HepG2 (cell line): ENCODE results near the gene PPP2R5D. TPM values are rescaled to one million over a fixed set of nuclear protein-coding genes. Genes with fewer than 3 reads are reported as not detected.

Source experiments
- ARHGAP35 ChIP-seq: sonication (generic); formaldehyde crosslinking; IDR thresholded peaks from 2 replicates; pipeline ENCODE4 v1.9.0; 2022; ENCODE audit warnings: mild to moderate bottlenecking, inconsistent platforms, moderate library complexity, missing genetic modification reagents, borderline replicate concordance
- CBX2 ChIP-seq, 2 experiments: fragments of 200-600 bp in 1 of 2; sonication (generic); formaldehyde crosslinking in 1 of 2; IDR thresholded peaks; 2 replicates each; pipeline versions ENCODE4 v1.7.0 to v1.8.1; 2018 to 2022; ENCODE audit warnings: low read depth in 2 of 2, low read length in 1 of 2, mild to moderate bottlenecking in 1 of 2, missing genetic modification reagents in 1 of 2
- ELF1 ChIP-seq: sonication (generic); formaldehyde crosslinking; IDR thresholded peaks from 2 replicates; pipeline ENCODE4 v1.4.0; 2020; ENCODE audit warnings: missing genetic modification reagents
- ESRRA ChIP-seq: sonication (generic); formaldehyde crosslinking; IDR thresholded peaks from 2 replicates; pipeline ENCODE4 v1.5.1; 2020; ENCODE audit warnings: mild to moderate bottlenecking, low read depth, missing genetic modification reagents
- GRHL1 ChIP-seq: sonication (generic); formaldehyde crosslinking; conservative IDR thresholded peaks from 2 replicates; pipeline ENCODE4 v1.8.0; 2022; ENCODE audit warnings: missing genetic modification reagents
- KDM6A ChIP-seq: IDR thresholded peaks from 2 replicates; pipeline ENCODE4 v1.6.1; 2016; ENCODE audit warnings: low read depth
- MLX ChIP-seq: IDR thresholded peaks from 2 replicates; pipeline ENCODE4 v1.6.1; 2016
- MTA1 ChIP-seq: sonication (generic); formaldehyde crosslinking; IDR thresholded peaks from 2 replicates; pipeline ENCODE4 v1.4.0; 2020; ENCODE audit warnings: missing genetic modification reagents, mild to moderate bottlenecking, borderline replicate concordance
- ONECUT2 ChIP-seq: sonication (generic); formaldehyde crosslinking; IDR thresholded peaks from 2 replicates; pipeline ENCODE4 v1.4.0; 2020; ENCODE audit warnings: missing genetic modification reagents
- TBX2 ChIP-seq: sonication (generic); formaldehyde crosslinking; IDR thresholded peaks from 2 replicates; pipeline ENCODE4 v1.5.0; 2020; ENCODE audit warnings: missing genetic modification reagents, mild to moderate bottlenecking, borderline replicate concordance
- XRCC5 ChIP-seq: fragments of 200-400 bp; formaldehyde crosslinking; optimal IDR thresholded peaks from 2 replicates; pipeline ENCODE3; 2017; ENCODE audit warnings: mild to moderate bottlenecking, low read length
- ZBTB7B ChIP-seq: sonication (generic); formaldehyde crosslinking; IDR thresholded peaks from 2 replicates; pipeline ENCODE4 v1.4.0; 2020; ENCODE audit warnings: missing genetic modification reagents
- ZNF296 ChIP-seq: sonication (generic); formaldehyde crosslinking; conservative IDR thresholded peaks from 2 replicates; pipeline ENCODE4 v1.5.0; 2020; ENCODE audit warnings: mild to moderate bottlenecking, missing genetic modification reagents
- ZNF441 ChIP-seq: sonication (generic); formaldehyde crosslinking; IDR thresholded peaks from 2 replicates; pipeline ENCODE4 v1.7.0; 2021; ENCODE audit warnings: missing genetic modification reagents, borderline replicate concordance
- ZNF510 ChIP-seq: sonication (generic); formaldehyde crosslinking; IDR thresholded peaks from 2 replicates; pipeline ENCODE4 v1.4.0; 2020; ENCODE audit warnings: low read depth, mild to moderate bottlenecking, missing genetic modification reagents
- ZNF816 ChIP-seq: sonication (generic); formaldehyde crosslinking; IDR thresholded peaks from 2 replicates; pipeline ENCODE4 v1.8.0; 2022; ENCODE audit warnings: missing genetic modification reagents, mild to moderate bottlenecking, borderline replicate concordance
- ZSCAN29 ChIP-seq: sonication (generic); formaldehyde crosslinking; conservative IDR thresholded peaks from 2 replicates; pipeline ENCODE4 v1.4.0; 2020; ENCODE audit warnings: mild to moderate bottlenecking, missing genetic modification reagents
- polyA plus RNA-seq, 8 experiments: library from polyadenylated mRNA; depleted of rRNA in 3 of 8; stranded (reverse) in 7 of 8; unstranded in 1 of 8; fragments of >200 nt; fragmentation: Illumina TruSeq in 4 of 8; extraction: Trizol in 4 of 8; gene quantifications; 2 replicates each; pipeline versions ENCODE4 v1.2.1 to v1.2.3, GENCODE V29; 2011 to 2016; ENCODE audit warnings: low read depth in 4 of 8, missing spikeins in 1 of 8, mixed read lengths in 1 of 8; ENCODE audit not compliant: insufficient read depth in 1 of 8
- total RNA-seq, 5 experiments: library from RNA; depleted of rRNA; stranded (reverse); fragments of >200 nt; fragmentation: Illumina TruSeq; extraction: Trizol; gene quantifications; 2 replicates each; pipeline ENCODE4 v1.2.3, GENCODE V29; 2016; ENCODE audit warnings: low read depth in 1 of 5
- TF ChIP-seq, protein P1 (sequence below): fragments of 450-650 bp; IDR thresholded peaks from 2 replicates; pipeline ENCODE4 v1.6.1; 2017; ENCODE audit warnings: mild to moderate bottlenecking
- TF ChIP-seq, protein P2 (sequence below): IDR thresholded peaks from 2 replicates; pipeline ENCODE4 v1.6.1; 2016; ENCODE audit warnings: low read depth
- TF ChIP-seq, protein P3 (sequence below): sonication (generic); formaldehyde crosslinking; IDR thresholded peaks from 2 replicates; pipeline ENCODE4 v1.4.0; 2020; ENCODE audit warnings: missing genetic modification reagents

Gene PPP2R5D
- total and polyA plus RNA-seq, 2 of the 13 experiments (the other 11 are each of a cell fraction or from before 2014, with no cell fraction given), result 53.7 to 60.4 TPM

- TF ChIP-seq, protein P1, sequence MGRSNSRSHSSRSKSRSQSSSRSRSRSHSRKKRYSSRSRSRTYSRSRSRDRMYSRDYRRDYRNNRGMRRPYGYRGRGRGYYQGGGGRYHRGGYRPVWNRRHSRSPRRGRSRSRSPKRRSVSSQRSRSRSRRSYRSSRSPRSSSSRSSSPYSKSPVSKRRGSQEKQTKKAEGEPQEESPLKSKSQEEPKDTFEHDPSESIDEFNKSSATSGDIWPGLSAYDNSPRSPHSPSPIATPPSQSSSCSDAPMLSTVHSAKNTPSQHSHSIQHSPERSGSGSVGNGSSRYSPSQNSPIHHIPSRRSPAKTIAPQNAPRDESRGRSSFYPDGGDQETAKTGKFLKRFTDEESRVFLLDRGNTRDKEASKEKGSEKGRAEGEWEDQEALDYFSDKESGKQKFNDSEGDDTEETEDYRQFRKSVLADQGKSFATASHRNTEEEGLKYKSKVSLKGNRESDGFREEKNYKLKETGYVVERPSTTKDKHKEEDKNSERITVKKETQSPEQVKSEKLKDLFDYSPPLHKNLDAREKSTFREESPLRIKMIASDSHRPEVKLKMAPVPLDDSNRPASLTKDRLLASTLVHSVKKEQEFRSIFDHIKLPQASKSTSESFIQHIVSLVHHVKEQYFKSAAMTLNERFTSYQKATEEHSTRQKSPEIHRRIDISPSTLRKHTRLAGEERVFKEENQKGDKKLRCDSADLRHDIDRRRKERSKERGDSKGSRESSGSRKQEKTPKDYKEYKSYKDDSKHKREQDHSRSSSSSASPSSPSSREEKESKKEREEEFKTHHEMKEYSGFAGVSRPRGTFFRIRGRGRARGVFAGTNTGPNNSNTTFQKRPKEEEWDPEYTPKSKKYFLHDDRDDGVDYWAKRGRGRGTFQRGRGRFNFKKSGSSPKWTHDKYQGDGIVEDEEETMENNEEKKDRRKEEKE, result no peak
- TF ChIP-seq ARHGAP35 (peak; percentile 79), CBX2 (IDR thresholded peaks at IDR 0.05; ENCODE audit: low read depth, low read length) (no peak), CBX2 (CRISPR knock-in tag; IDR thresholded peaks at IDR 0.05; ENCODE audit: low read depth) (no peak), ZNF441 (peak; percentile 57; the same call in 1 of the 2 replicates), ZNF816 (0 out of 2 replicates have a peak, but pooled peaks have one; percentile 56), ZSCAN29 (CRISPR knock-in tag) (peak; percentile 83), KDM6A (CRISPR knock-in tag) (peak; percentile 73), ELF1 (CRISPR knock-in tag) (peak; percentile 62; the same call in 1 of the 2 replicates), ZNF510 (CRISPR knock-in tag) (0 out of 2 replicates have a peak, but pooled peaks have one; percentile 65), ESRRA (CRISPR knock-in tag) (0 out of 2 replicates have a peak, but pooled peaks have one; percentile 77), MLX (CRISPR knock-in tag) (peak; percentile 47), XRCC5 (peak; percentile 78), TBX2 (CRISPR knock-in tag) (peak; percentile 90), ZBTB7B (CRISPR knock-in tag) (peak; percentile 85; the same call in 1 of the 2 replicates), GRHL1 (CRISPR knock-in tag) (no peak), ZNF296 (CRISPR knock-in tag) (peak; percentile 77; the same call in 1 of the 2 replicates), ONECUT2 (no peak), MTA1 (0 out of 2 replicates have a peak, but pooled peaks have one; percentile 85)
- TF ChIP-seq, protein P2, sequence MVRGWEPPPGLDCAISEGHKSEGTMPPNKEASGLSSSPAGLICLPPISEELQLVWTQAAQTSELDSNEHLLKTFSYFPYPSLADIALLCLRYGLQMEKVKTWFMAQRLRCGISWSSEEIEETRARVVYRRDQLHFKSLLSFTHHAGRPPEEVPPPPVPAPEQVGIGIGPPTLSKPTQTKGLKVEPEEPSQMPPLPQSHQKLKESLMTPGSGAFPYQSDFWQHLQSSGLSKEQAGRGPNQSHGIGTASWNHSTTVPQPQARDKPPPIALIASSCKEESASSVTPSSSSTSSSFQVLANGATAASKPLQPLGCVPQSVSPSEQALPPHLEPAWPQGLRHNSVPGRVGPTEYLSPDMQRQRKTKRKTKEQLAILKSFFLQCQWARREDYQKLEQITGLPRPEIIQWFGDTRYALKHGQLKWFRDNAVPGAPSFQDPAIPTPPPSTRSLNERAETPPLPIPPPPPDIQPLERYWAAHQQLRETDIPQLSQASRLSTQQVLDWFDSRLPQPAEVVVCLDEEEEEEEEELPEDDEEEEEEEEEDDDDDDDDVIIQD (CRISPR knock-in tag), result 0 out of 2 replicates have a peak, but pooled peaks have one; percentile 50
- TF ChIP-seq, protein P3, sequence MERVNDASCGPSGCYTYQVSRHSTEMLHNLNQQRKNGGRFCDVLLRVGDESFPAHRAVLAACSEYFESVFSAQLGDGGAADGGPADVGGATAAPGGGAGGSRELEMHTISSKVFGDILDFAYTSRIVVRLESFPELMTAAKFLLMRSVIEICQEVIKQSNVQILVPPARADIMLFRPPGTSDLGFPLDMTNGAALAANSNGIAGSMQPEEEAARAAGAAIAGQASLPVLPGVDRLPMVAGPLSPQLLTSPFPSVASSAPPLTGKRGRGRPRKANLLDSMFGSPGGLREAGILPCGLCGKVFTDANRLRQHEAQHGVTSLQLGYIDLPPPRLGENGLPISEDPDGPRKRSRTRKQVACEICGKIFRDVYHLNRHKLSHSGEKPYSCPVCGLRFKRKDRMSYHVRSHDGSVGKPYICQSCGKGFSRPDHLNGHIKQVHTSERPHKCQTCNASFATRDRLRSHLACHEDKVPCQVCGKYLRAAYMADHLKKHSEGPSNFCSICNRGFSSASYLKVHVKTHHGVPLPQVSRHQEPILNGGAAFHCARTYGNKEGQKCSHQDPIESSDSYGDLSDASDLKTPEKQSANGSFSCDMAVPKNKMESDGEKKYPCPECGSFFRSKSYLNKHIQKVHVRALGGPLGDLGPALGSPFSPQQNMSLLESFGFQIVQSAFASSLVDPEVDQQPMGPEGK (CRISPR knock-in tag), result peak; percentile 89
Measured at GRCh38 chr6:43060034-43060754, 75.8 kb downstream of the PPP2R5D start (continued).
